K562 (cell line): ENCODE measurements around the gene OR5AC2. TPM values are rescaled to one million over a fixed set of nuclear protein-coding genes. Genes with fewer than 3 reads are reported as not detected.

Experiments
- ATAC-seq: fragments of 200-7000 bp; cut with Tn5 transposase; 3 replicates; pipeline ENCODE4 v1.9.1; 2020; ENCODE audit warnings: moderate library complexity
- BruUV-seq: library from RNA; stranded (reverse); fragments of 400-500 nt; replicated peaks from 2 replicates; lab custom pipeline; 2021; lab: Mats Ljungman, UMichigan
- CTCF ChIA-PET: fragments of 300-600 bp; formaldehyde crosslinking; extraction: SDS; loops from one replicate; lab custom pipeline; 2021; ENCODE audit warnings: low intra/inter-chr PET ratio; lab: Yijun Ruan, JAX
- POLR2A ChIA-PET: fragments of 300-600, 350-650 bp; sonication (Branson Sonifier 250); formaldehyde crosslinking; extraction: SDS; loops from one replicate; lab custom pipeline; 2021; ENCODE audit warnings: antibody characterized with exemption, inconsistent platforms; lab: Yijun Ruan, JAX
- DNase-seq, 4 experiments: peaks; one replicate each; pipeline versions ENCODE4 v3.0.0 to v3.0.0-alpha.2; 2011 to 2018; ENCODE audit warnings: low spot score in 3 of 4, mixed read lengths in 3 of 4; ENCODE audit errors: extremely low read depth in 1 of 4
- FAIRE-seq: peaks from 2 replicates; lab custom pipeline; 2011; peaks lifted over from hg19 to GRCh38; lab: Jason Lieb, UNC
- H2AFZ ChIP-seq: 2 replicates; pipeline ENCODE4 v1.6.0; 2011; ENCODE audit warnings: low read depth, low read length, control low read depth, inconsistent platforms
- H3K27ac ChIP-seq: fragments of 200-600 bp; 3 replicates; pipeline ENCODE4 v1.8.0; 2011; ENCODE audit warnings: low read depth, mild to moderate bottlenecking, control low read depth, inconsistent platforms, low read length, moderate library complexity, mixed read lengths; ENCODE audit errors: extremely low read depth
- H3K27me3 ChIP-seq, 2 experiments: fragments of 300-600 bp in 1 of 2; 2 replicates in 1 of 2; 3 replicates in 1 of 2; pipeline versions ENCODE4 v1.6.0 to v1.8.0; 2011; ENCODE audit warnings: inconsistent platforms in 2 of 2, low read length in 2 of 2, mild to moderate bottlenecking in 1 of 2, mixed read lengths in 1 of 2, moderate library complexity in 1 of 2; ENCODE audit not compliant: control insufficient read depth in 2 of 2, insufficient read depth in 2 of 2
- H3K36me3 ChIP-seq: fragments of 300-600 bp; 3 replicates; pipeline ENCODE4 v1.8.0; 2011; ENCODE audit warnings: mild to moderate bottlenecking, low read length, inconsistent platforms; ENCODE audit not compliant: control insufficient read depth, insufficient read depth
- H3K4me1 ChIP-seq, 2 experiments: fragments of 200-600 bp in 1 of 2; replicated peaks in 1 of 2; 2 replicates in 1 of 2; 3 replicates in 1 of 2; pipeline versions ENCODE4 v1.5.1 to v1.8.0; 2011; ENCODE audit warnings: inconsistent platforms in 2 of 2, low read length in 2 of 2, mild to moderate bottlenecking in 1 of 2, mixed read lengths in 1 of 2, moderate library complexity in 1 of 2; ENCODE audit not compliant: control insufficient read depth in 2 of 2, insufficient read depth in 2 of 2
- H3K4me2 ChIP-seq: 2 replicates; pipeline ENCODE4 v1.6.1; 2011; ENCODE audit warnings: low read length, control low read depth, inconsistent platforms, mixed read lengths; ENCODE audit not compliant: insufficient read depth
- H3K4me3 ChIP-seq: fragments of 200-600 bp; sonication (generic), shearing (Covaris generic); 2 replicates; pipeline ENCODE4 v1.5.1; 2016; ENCODE audit warnings: control low read depth, inconsistent platforms
- H3K79me2 ChIP-seq: fragments of 200-600 bp; 3 replicates; pipeline ENCODE4 v1.8.0; 2011; ENCODE audit warnings: low read length, inconsistent platforms; ENCODE audit not compliant: control insufficient read depth, insufficient read depth
- H3K9ac ChIP-seq, 2 experiments: 2 replicates each; pipeline versions ENCODE4 v1.6.0 to v1.6.1; 2011; ENCODE audit warnings: low read depth in 2 of 2, low read length in 2 of 2, control low read depth in 1 of 2, inconsistent platforms in 1 of 2, mild to moderate bottlenecking in 1 of 2, mixed read lengths in 1 of 2; ENCODE audit not compliant: insufficient read depth in 1 of 2
- H3K9me1 ChIP-seq: one replicate; pipeline ENCODE4 v1.6.0; 2011; ENCODE audit warnings: inconsistent platforms, mild to moderate bottlenecking, low read length, moderate library complexity; ENCODE audit not compliant: control insufficient read depth, insufficient read depth
- H3K9me3 ChIP-seq: replicated peaks from 2 replicates; pipeline ENCODE4 v1.5.1; 2011; ENCODE audit warnings: low read depth, low read length, inconsistent platforms; ENCODE audit not compliant: control insufficient read depth, insufficient read depth
- H4K20me1 ChIP-seq: replicated peaks from 2 replicates; pipeline ENCODE4 v1.6.1; 2011; ENCODE audit warnings: low read length, inconsistent platforms, mixed read lengths; ENCODE audit not compliant: control insufficient read depth, insufficient read depth
- ETV1 ChIP-seq: fragments of 450-650 bp; conservative IDR thresholded peaks from 2 replicates; pipeline ENCODE4 v1.6.1; 2016; ENCODE audit warnings: missing genetic modification characterization, control low read depth, low read depth, missing compliant biosample characterization
- FIP1L1 ChIP-seq: fragments of 200-400 bp; formaldehyde crosslinking; IDR thresholded peaks from 2 replicates; pipeline ENCODE4 v1.6.1; 2018; ENCODE audit warnings: mild to moderate bottlenecking, low read depth, low read length; ENCODE audit not compliant: poor library complexity, severe bottlenecking
- MIER1 ChIP-seq: fragments of 450-650 bp; IDR thresholded peaks from 2 replicates; pipeline ENCODE4 v1.6.1; 2016; ENCODE audit warnings: antibody characterized with exemption, mild to moderate bottlenecking, low read depth
- MTF1 ChIP-seq: fragments of 250-450 bp; sonication (Bioruptor Pico); IDR thresholded peaks from 2 replicates; pipeline ENCODE4 v1.9.0; 2021; ENCODE audit warnings: moderate library complexity, mild to moderate bottlenecking, inconsistent platforms, borderline replicate concordance
- NR3C1 ChIP-seq: sonication (generic); formaldehyde crosslinking; IDR thresholded peaks from 2 replicates; pipeline ENCODE4 v1.8.1; 2022; ENCODE audit warnings: missing genetic modification reagents
- SETDB1 ChIP-seq: IDR thresholded peaks from one replicate; pipeline ENCODE4 v1.6.1; 2012; ENCODE audit warnings: low read length, control low read depth, inconsistent platforms
- SP2 ChIP-seq: IDR thresholded peaks from 2 replicates; pipeline ENCODE4 v1.6.1; 2011; ENCODE audit warnings: mild to moderate bottlenecking, low read depth, low read length, moderate library complexity; ENCODE audit not compliant: poor library complexity, severe bottlenecking; ENCODE audit errors: extremely low read depth
- ZNF57 ChIP-seq: fragments of 450-650 bp; formaldehyde crosslinking; IDR thresholded peaks from 2 replicates; pipeline ENCODE4 v1.4.0; 2020; ENCODE audit warnings: mild to moderate bottlenecking, moderate library complexity
- ZNF707 ChIP-seq: fragments of 250-450 bp; sonication (Bioruptor Pico); conservative IDR thresholded peaks from 2 replicates; pipeline ENCODE4 v1.8.0; 2022; ENCODE audit warnings: inconsistent platforms, mild to moderate bottlenecking, moderate library complexity
- WGBS: fragments of 100-300 bp; shearing (Covaris generic); methylation state at CpG from one replicate; pipeline ENCODE4 v1.1.6; 2016; ENCODE audit warnings: low coverage, mixed read lengths; ENCODE audit not compliant: insufficient coverage; ENCODE audit errors: missing lambda C conversion rate; 5-methylcytosine and 5-hydroxymethylcytosine counted together
- in situ Hi-C: fragments of 300-500 bp; cut with MboI; formaldehyde crosslinking; loops from 4 replicates; pipeline ENCODE4 v1.15.0; 2018; ENCODE audit warnings: inconsistent platforms, mixed read lengths
- intact Hi-C: fragments of 100-400 bp; cut with micrococcal nuclease; formaldehyde crosslinking; loops from 2 replicates; pipeline ENCODE4 v1.14.2; 2022
- polyA plus RNA-seq, 8 experiments: library from polyadenylated mRNA; depleted of rRNA in 4 of 8; stranded (reverse) in 5 of 8; unstranded in 3 of 8; fragments of >200 nt; fragmentation: Nextera tagmentation in 2 of 8; fragmentation: Illumina TruSeq in 1 of 8; extraction: Ambion mirVana in 2 of 8; extraction: Trizol in 1 of 8; gene quantifications; 2 replicates each; pipeline versions ENCODE4 v1.2.1 to v1.2.3, GENCODE V29; 2011 to 2014; ENCODE audit warnings: inconsistent platforms in 1 of 8, missing spikeins in 1 of 8
- total RNA-seq, 7 experiments: library from RNA; depleted of rRNA in 6 of 7; stranded (reverse); fragments of >200 nt in 6 of 7; fragmentation: Illumina TruSeq in 2 of 7; extraction: Trizol in 2 of 7; gene quantifications; 2 replicates each; pipeline versions ENCODE4 v1.2.1 to v1.2.3, GENCODE V29; 2011 to 2021; ENCODE audit warnings: low replicate concordance in 1 of 7
- TF ChIP-seq, protein P1 (sequence below): fragments of 450-650 bp; IDR thresholded peaks from 2 replicates; pipeline ENCODE4 v1.7.1; 2018; ENCODE audit warnings: mild to moderate bottlenecking, low read depth; ENCODE audit not compliant: partially characterized antibody
- TF ChIP-seq, protein P2 (sequence below): fragments of 150-350 bp; conservative IDR thresholded peaks from 2 replicates; pipeline ENCODE4 v1.6.1; 2014; ENCODE audit warnings: low read length
- TF ChIP-seq, protein P3 (sequence below): fragments of 250-450 bp; sonication (Bioruptor Pico); IDR thresholded peaks from 2 replicates; pipeline ENCODE4 v1.8.0; 2021; ENCODE audit warnings: moderate library complexity, mild to moderate bottlenecking, inconsistent platforms
- TF ChIP-seq, protein P4 (sequence below), 2 experiments: fragments of 200-800 bp in 1 of 2; sonication (Bioruptor generic) in 1 of 2; sonication (generic) in 1 of 2; formaldehyde crosslinking in 1 of 2; IDR thresholded peaks in 1 of 2; conservative IDR thresholded peaks in 1 of 2; 2 replicates each; pipeline versions ENCODE4 v1.5.0 to v1.6.1; 2016 to 2020; ENCODE audit warnings: missing compliant biosample characterization in 1 of 2, missing genetic modification characterization in 1 of 2, missing genetic modification reagents in 1 of 2

Gene OR5AC2
- total and polyA plus RNA-seq, 9 of the 15 experiments (the other 6 are each of a cell fraction or from before 2014, with no cell fraction given): not detected

DNA sequence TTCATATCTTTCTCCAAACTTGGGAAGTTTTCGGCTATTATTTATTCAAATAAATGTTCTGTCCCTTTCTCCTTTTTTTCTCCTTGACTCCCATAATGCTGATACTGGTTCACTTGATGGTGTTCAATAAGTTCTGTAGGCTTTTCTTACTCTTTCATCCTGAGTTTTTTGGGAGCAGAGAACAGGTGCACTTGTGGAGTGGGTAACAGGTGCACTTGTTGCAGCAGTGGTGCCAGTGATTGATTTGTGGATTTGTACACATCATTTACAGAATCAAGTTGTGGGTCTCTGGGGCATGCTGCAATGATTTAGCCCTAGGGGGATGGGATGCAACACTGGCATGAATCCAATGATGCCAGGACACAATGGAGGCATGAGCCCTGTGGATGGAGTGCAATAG lies 28.7 kb downstream of the OR5AC2 start:
- H2AFZ ChIP-seq: no peak overlapping the region
- H3K9me1 ChIP-seq: no peaks in the 10 kb centered on the region
- POLR2A ChIA-PET: no interaction called here
- FAIRE-seq (no peak), ATAC-seq (no peak), DNase-seq (no peak)
- no TSS peak for BruUV-seq
- CTCF ChIA-PET: no interaction called here
- H3K27me3 ChIP-seq: no peaks in the 10 kb centered on the region
- intact Hi-C loops (no loop called here), in situ Hi-C loops (no loop called here)
- no peaks in the 10 kb centered on the region for H3K79me2 ChIP-seq
- H3K4me3 ChIP-seq: no peak overlapping the region
- no peak overlapping the region for H3K4me2 ChIP-seq
- H3K36me3 ChIP-seq: no peaks in the 10 kb centered on the region
- no peaks in the 10 kb centered on the region for H4K20me1 ChIP-seq
- H3K4me1 ChIP-seq: no peaks in the 10 kb centered on the region
- WGBS: 0% methylated on average over 1 of the region's 1 CpG
- H3K9me3 ChIP-seq: no peaks in the 10 kb centered on the region
- no peak overlapping the region for H3K9ac ChIP-seq
- no peak overlapping the region for H3K27ac ChIP-seq
- TF ChIP-seq, protein P1, sequence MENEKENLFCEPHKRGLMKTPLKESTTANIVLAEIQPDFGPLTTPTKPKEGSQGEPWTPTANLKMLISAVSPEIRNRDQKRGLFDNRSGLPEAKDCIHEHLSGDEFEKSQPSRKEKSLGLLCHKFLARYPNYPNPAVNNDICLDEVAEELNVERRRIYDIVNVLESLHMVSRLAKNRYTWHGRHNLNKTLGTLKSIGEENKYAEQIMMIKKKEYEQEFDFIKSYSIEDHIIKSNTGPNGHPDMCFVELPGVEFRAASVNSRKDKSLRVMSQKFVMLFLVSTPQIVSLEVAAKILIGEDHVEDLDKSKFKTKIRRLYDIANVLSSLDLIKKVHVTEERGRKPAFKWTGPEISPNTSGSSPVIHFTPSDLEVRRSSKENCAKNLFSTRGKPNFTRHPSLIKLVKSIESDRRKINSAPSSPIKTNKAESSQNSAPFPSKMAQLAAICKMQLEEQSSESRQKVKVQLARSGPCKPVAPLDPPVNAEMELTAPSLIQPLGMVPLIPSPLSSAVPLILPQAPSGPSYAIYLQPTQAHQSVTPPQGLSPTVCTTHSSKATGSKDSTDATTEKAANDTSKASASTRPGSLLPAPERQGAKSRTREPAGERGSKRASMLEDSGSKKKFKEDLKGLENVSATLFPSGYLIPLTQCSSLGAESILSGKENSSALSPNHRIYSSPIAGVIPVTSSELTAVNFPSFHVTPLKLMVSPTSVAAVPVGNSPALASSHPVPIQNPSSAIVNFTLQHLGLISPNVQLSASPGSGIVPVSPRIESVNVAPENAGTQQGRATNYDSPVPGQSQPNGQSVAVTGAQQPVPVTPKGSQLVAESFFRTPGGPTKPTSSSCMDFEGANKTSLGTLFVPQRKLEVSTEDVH: no peak
- TF ChIP-seq MTF1 (no peak), ETV1 (tag) (no peak), ZNF707 (CRISPR knock-in tag) (no peak), MIER1 (no peak), NR3C1 (no peak), FIP1L1 (no peak), SETDB1 (no peak), SP2 (no peak), ZNF57 (CRISPR knock-in tag) (no peak)
- TF ChIP-seq, protein P2, sequence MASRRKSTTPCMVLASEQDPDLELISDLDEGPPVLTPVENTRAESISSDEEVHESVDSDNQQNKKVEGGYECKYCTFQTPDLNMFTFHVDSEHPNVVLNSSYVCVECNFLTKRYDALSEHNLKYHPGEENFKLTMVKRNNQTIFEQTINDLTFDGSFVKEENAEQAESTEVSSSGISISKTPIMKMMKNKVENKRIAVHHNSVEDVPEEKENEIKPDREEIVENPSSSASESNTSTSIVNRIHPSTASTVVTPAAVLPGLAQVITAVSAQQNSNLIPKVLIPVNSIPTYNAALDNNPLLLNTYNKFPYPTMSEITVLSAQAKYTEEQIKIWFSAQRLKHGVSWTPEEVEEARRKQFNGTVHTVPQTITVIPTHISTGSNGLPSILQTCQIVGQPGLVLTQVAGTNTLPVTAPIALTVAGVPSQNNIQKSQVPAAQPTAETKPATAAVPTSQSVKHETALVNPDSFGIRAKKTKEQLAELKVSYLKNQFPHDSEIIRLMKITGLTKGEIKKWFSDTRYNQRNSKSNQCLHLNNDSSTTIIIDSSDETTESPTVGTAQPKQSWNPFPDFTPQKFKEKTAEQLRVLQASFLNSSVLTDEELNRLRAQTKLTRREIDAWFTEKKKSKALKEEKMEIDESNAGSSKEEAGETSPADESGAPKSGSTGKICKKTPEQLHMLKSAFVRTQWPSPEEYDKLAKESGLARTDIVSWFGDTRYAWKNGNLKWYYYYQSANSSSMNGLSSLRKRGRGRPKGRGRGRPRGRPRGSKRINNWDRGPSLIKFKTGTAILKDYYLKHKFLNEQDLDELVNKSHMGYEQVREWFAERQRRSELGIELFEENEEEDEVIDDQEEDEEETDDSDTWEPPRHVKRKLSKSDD: no peak
- TF ChIP-seq, protein P3, sequence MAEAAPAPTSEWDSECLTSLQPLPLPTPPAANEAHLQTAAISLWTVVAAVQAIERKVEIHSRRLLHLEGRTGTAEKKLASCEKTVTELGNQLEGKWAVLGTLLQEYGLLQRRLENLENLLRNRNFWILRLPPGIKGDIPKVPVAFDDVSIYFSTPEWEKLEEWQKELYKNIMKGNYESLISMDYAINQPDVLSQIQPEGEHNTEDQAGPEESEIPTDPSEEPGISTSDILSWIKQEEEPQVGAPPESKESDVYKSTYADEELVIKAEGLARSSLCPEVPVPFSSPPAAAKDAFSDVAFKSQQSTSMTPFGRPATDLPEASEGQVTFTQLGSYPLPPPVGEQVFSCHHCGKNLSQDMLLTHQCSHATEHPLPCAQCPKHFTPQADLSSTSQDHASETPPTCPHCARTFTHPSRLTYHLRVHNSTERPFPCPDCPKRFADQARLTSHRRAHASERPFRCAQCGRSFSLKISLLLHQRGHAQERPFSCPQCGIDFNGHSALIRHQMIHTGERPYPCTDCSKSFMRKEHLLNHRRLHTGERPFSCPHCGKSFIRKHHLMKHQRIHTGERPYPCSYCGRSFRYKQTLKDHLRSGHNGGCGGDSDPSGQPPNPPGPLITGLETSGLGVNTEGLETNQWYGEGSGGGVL (CRISPR knock-in tag): no peak
- TF ChIP-seq, protein P4, sequence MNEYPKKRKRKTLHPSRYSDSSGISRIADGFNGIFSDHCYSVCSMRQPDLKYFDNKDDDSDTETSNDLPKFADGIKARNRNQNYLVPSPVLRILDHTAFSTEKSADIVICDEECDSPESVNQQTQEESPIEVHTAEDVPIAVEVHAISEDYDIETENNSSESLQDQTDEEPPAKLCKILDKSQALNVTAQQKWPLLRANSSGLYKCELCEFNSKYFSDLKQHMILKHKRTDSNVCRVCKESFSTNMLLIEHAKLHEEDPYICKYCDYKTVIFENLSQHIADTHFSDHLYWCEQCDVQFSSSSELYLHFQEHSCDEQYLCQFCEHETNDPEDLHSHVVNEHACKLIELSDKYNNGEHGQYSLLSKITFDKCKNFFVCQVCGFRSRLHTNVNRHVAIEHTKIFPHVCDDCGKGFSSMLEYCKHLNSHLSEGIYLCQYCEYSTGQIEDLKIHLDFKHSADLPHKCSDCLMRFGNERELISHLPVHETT (CRISPR knock-in tag; conservative IDR thresholded peaks at IDR 0.05 in 1 of 2, IDR thresholded peaks at IDR 0.05 in 1 of 2): no peak
